ENCODE measurements around the gene ACAT2.
"Not testable (repeated sequence)": the region's sequence is repeated elsewhere in the genome, so short reads cannot be mapped to it uniquely, and the experiment has no call there.

The ACAT2 gene

DNA sequence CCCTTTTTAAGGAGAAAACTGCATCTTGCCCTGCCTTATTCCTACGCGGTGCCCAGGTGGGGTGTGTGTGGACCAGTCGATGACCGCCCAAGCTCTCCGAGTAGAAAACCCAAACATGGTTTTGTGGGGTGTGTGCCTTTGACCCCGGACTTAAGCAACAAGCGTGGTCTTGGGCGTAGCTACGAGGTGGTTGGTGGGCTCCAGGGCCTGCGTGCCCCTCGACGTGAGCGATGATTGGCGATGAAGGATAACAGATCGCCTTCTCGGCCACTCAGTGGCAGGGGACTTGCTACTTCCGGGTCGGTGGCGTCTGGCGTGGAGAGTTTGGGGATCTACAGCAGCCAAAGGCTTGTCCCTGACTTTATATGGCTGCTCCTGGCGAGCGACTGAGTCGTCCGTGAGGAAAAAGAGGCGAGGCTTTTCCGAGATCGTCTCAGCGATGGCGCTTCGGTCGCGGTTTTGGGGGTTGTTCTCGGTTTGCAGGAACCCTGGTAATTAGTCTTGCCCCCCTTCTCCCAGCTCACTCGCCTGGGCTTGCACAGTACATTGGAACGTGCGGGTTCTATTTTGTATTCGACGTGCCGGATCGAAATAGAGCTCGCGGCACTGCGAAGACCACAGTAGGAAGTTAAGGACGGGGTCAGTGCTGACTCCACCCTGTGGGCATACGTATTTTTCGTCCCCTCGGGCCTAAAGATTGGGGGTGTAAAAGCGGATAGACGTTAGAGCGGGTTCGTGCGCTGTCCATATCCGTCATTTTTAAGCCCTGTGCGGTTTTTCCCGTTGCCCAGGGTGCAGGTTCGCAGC is 28.5 kb downstream of the ACAT2 start, which contains the start of gene MRPL18:
MRPL18 (plus strand) TSS at position 319 of the 807 bp plus-strand sequence; CDS start at position 440, 121 bp downstream.
- H3K79me1 ChIP-seq (ENCODE audit: low read length) = peaks cover 14% of the 10 kb centered on the region
- DNase-seq = peak; percentile 80 to 83
- H3K14ac ChIP-seq (ENCODE audit: low read length) = peak within 1 kb of the TSS; percentile 78
- peaks cover 6 to 9% of the 10 kb centered on the region in 2 experiments for H3K36me3 ChIP-seq (ENCODE audit: control insufficient read depth in 1 of 2, insufficient read depth in 2 of 2, low read length in 2 of 2)
- peak within 1 kb of the TSS; percentile 98 for H3K4ac ChIP-seq (ENCODE audit: low read depth, low read length)
- peak within 1 kb of the TSS; percentile 99 for H3K9ac ChIP-seq (ENCODE audit: low read length)
- no peaks in the 10 kb centered on the region for H3K27me3 ChIP-seq (ENCODE audit: insufficient read depth, low read length)
- peak within 1 kb of the TSS; percentile 84 for H3K4me2 ChIP-seq (ENCODE audit: low read length)
- H3K27ac ChIP-seq (ENCODE audit: low read depth, low read length) = peak within 1 kb of the TSS; percentile 80
- H4K91ac ChIP-seq (ENCODE audit: low read depth, low read length) = peak within 1 kb of the TSS; percentile 76
- peak within 1 kb of the TSS; percentile 100 for H3K4me3 ChIP-seq (ENCODE audit: low read depth, low read length)
- H3K9me3 ChIP-seq (ENCODE audit: insufficient read depth, low read depth, low read length) = no peaks in the 10 kb centered on the region
- peak within 1 kb of the TSS; percentile 86 for H2AFZ ChIP-seq (ENCODE audit: insufficient read depth, low read length, poor library complexity)
- H2BK120ac ChIP-seq (ENCODE audit: insufficient read depth, low read length, poor library complexity) = peak within 1 kb of the TSS; percentile 59
- peak within 1 kb of the TSS; percentile 81 for H3K18ac ChIP-seq (ENCODE audit: low read length)
- peaks cover 24% of the 10 kb centered on the region for H3K79me2 ChIP-seq (ENCODE audit: control insufficient read depth, insufficient read depth, low read length, poor library complexity)
- peak within 1 kb of the TSS; percentile 73 for H4K12ac ChIP-seq (ENCODE audit: low read depth, low read length)
- H2AK5ac ChIP-seq (ENCODE audit: low read length) = peak within 1 kb of the TSS; percentile 31
- H3K4me1 ChIP-seq (ENCODE audit: control insufficient read depth in 1 of 2, insufficient read depth in 2 of 2, low read length in 2 of 2) = peaks cover 7 to 9% of the 10 kb centered on the region in 2 experiments
- no peak within 1 kb of the TSS for H2BK12ac ChIP-seq (ENCODE audit: low read length)
- peak within 1 kb of the TSS; percentile 79 for H4K8ac ChIP-seq (ENCODE audit: low read depth, low read length)
- no peak within 1 kb of the TSS for H3K23ac ChIP-seq (ENCODE audit: low read length)
- no CpG with 5 or more reads among the region's 56 CpGs for WGBS (ENCODE audit: extremely low coverage, insufficient coverage, insufficient read length)
- peak within 1 kb of the TSS; percentile 71 for H2BK5ac ChIP-seq (ENCODE audit: low read depth, low read length, poor library complexity)

DNA sequence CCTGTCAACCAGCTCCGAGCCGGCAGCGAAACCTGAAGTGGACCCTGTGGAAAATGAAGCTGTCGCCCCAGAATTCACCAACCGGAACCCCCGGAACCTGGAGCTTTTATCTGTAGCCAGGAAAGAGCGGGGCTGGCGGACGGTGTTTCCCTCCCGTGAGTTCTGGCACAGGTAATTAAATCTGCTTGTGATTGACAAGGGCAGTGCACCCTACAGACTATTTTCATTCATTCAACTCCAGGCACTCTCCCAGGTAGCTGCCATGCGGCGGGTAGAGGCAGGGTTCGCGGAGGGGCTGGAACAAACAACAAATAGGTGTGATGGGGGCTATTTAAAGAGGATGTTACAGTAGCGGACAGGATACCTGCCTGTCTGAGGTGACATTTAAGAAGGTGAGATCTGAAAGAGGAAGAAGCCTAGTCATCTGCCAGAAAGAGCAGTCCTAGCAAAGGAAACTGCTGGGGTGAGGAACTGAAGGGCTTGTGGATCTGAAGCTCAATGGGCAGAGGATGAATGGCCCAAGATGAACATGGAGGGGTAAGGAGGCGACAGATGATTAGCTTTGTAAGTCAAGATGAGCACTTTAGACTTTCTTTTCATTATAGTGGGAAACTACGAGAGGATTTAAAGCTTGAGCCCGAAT is 29.2 kb downstream of the ACAT2 start:
- Histone ChIP-seq H3K9ac (ENCODE audit: low read length) (peak overlapping the region; percentile 94), H3K4ac (ENCODE audit: low read depth, low read length) (peak overlapping the region; percentile 16), H3K14ac (ENCODE audit: low read length) (peak overlapping the region; percentile 38), H3K23ac (ENCODE audit: low read length) (no peak overlapping the region), H3K4me3 (ENCODE audit: low read depth, low read length) (peak overlapping the region; percentile 75), H3K4me2 (ENCODE audit: low read length) (peak overlapping the region; percentile 62), H3K4me1 (ENCODE audit: control insufficient read depth in 1 of 2, insufficient read depth in 2 of 2, low read length in 2 of 2) (peaks cover 7 to 9% of the 10 kb centered on the region in 2 experiments), H4K12ac (ENCODE audit: low read depth, low read length) (peak overlapping the region; percentile 73), H3K27ac (ENCODE audit: low read depth, low read length) (peak overlapping the region; percentile 70), H3K27me3 (ENCODE audit: insufficient read depth, low read length) (no peaks in the 10 kb centered on the region), H2BK5ac (ENCODE audit: low read depth, low read length, poor library complexity) (peak overlapping the region; percentile 71), H3K79me2 (ENCODE audit: control insufficient read depth, insufficient read depth, low read length, poor library complexity) (peaks cover 24% of the 10 kb centered on the region), H3K36me3 (ENCODE audit: control insufficient read depth in 1 of 2, insufficient read depth in 2 of 2, low read length in 2 of 2) (peaks cover 8 to 12% of the 10 kb centered on the region in 2 experiments), H3K18ac (ENCODE audit: low read length) (peak overlapping the region; percentile 81), H2BK12ac (ENCODE audit: low read length) (no peak overlapping the region), H4K8ac (ENCODE audit: low read depth, low read length) (peak overlapping the region; percentile 79), H2BK120ac (ENCODE audit: insufficient read depth, low read length, poor library complexity) (peak overlapping the region; percentile 59), H2AK5ac (ENCODE audit: low read length) (peak overlapping the region; percentile 31), H2AFZ (ENCODE audit: insufficient read depth, low read length, poor library complexity) (peak overlapping the region; percentile 86), H3K9me3 (ENCODE audit: insufficient read depth, low read depth, low read length) (no peaks in the 10 kb centered on the region), H4K91ac (ENCODE audit: low read depth, low read length) (peak overlapping the region; percentile 60), H3K79me1 (ENCODE audit: low read length) (peaks cover 14% of the 10 kb centered on the region)
- DNase-seq = peak in 1 of 2 donors; percentile 7
- no CpG with 5 or more reads among the region's 18 CpGs for WGBS (ENCODE audit: extremely low coverage, insufficient coverage, insufficient read length)

DNA sequence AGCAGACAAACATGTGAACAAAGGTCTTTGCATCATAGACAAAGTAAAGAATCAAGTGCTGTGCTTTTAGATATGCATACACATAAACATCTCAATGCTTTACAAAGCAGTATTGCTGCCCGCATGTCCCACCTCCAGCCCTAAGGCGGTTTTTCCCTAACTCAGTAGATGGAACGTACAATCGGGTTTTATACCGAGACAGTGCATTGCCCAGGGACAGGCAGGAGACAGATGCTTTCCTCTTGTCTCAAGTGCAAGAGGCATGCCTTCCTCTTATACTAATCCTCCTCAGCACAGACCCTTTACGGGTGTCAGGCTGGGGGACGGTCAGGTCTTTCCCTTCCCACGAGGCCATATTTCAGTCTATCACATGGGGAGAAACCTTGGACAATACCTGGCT is 33.1 kb downstream of the ACAT2 start:
- H3K4me3 ChIP-seq (ENCODE audit: low read depth, low read length); H2AFZ ChIP-seq (ENCODE audit: insufficient read depth, low read length, poor library complexity); H4K12ac ChIP-seq (ENCODE audit: low read depth, low read length); H3K4ac ChIP-seq (ENCODE audit: low read depth, low read length); H3K27me3 ChIP-seq (ENCODE audit: insufficient read depth, low read length); H4K91ac ChIP-seq (ENCODE audit: low read depth, low read length); H3K18ac ChIP-seq (ENCODE audit: low read length); H4K8ac ChIP-seq (ENCODE audit: low read depth, low read length); H2BK120ac ChIP-seq (ENCODE audit: insufficient read depth, low read length, poor library complexity); H3K27ac ChIP-seq (ENCODE audit: low read depth, low read length); H2BK12ac ChIP-seq (ENCODE audit: low read length); H3K23ac ChIP-seq (ENCODE audit: low read length); H3K14ac ChIP-seq (ENCODE audit: low read length); H2BK5ac ChIP-seq (ENCODE audit: low read depth, low read length, poor library complexity); H3K9me3 ChIP-seq (ENCODE audit: insufficient read depth, low read depth, low read length); H3K4me1 ChIP-seq (ENCODE audit: control insufficient read depth in 1 of 2, insufficient read depth in 2 of 2, low read length in 2 of 2); H3K4me2 ChIP-seq (ENCODE audit: low read length); H3K79me1 ChIP-seq (ENCODE audit: low read length); H3K9ac ChIP-seq (ENCODE audit: low read length); H2AK5ac ChIP-seq (ENCODE audit: low read length): not testable (repeated sequence)
- peaks cover 16 to 25% of the 10 kb centered on the region in 2 experiments for H3K36me3 ChIP-seq (ENCODE audit: control insufficient read depth in 1 of 2, insufficient read depth in 2 of 2, low read length in 2 of 2)
- DNase-seq = peak; percentile 24 to 63
- WGBS (ENCODE audit: extremely low coverage, insufficient coverage, insufficient read length) = no CpG with 5 or more reads among the region's 8 CpGs
- H3K79me2 ChIP-seq (ENCODE audit: control insufficient read depth, insufficient read depth, low read length, poor library complexity) = peaks cover 12% of the 10 kb centered on the region

DNA sequence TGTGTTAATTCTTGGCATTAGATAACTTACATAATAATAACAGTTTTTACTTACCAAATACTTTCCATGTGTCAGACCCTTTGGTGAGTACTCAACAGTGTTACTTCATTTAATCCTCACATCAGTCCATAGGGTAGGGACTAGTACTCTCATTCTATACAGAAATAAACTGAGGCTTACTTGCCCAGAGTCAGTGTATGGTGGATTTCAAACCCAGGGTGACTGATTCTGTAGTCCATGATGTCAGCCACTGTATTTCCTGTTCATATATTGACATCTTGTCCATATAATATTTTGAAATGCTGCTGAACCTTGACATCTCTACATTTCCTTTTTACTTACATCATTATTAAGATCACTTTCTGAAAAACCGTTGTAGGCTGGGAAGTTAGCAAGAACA is 35.7 kb downstream of the ACAT2 start:
- H3K27me3 ChIP-seq (ENCODE audit: insufficient read depth, low read length) = no peaks in the 10 kb centered on the region
- no peak overlapping the region for H3K9ac ChIP-seq (ENCODE audit: low read length)
- H2AFZ ChIP-seq (ENCODE audit: insufficient read depth, low read length, poor library complexity) = no peak overlapping the region
- no peaks in the 10 kb centered on the region for H3K9me3 ChIP-seq (ENCODE audit: insufficient read depth, low read depth, low read length)
- no peak overlapping the region for H4K8ac ChIP-seq (ENCODE audit: low read depth, low read length)
- no peak overlapping the region for H2BK5ac ChIP-seq (ENCODE audit: low read depth, low read length, poor library complexity)
- no peak overlapping the region for H4K12ac ChIP-seq (ENCODE audit: low read depth, low read length)
- no peak overlapping the region for H3K23ac ChIP-seq (ENCODE audit: low read length)
- H2BK120ac ChIP-seq (ENCODE audit: insufficient read depth, low read length, poor library complexity) = no peak overlapping the region
- H3K4me3 ChIP-seq (ENCODE audit: low read depth, low read length) = no peak overlapping the region
- no peak overlapping the region for H3K4ac ChIP-seq (ENCODE audit: low read depth, low read length)
- no CpG with 5 or more reads among the region's 1 CpG for WGBS (ENCODE audit: extremely low coverage, insufficient coverage, insufficient read length)
- no peaks in the 10 kb centered on the region for H3K79me1 ChIP-seq (ENCODE audit: low read length)
- no peak for DNase-seq
- H3K36me3 ChIP-seq (ENCODE audit: control insufficient read depth in 1 of 2, insufficient read depth in 2 of 2, low read length in 2 of 2) = peaks cover 15 to 25% of the 10 kb centered on the region in 2 experiments
- no peak overlapping the region for H2AK5ac ChIP-seq (ENCODE audit: low read length)
- H3K4me1 ChIP-seq (ENCODE audit: control insufficient read depth in 1 of 2, insufficient read depth in 2 of 2, low read length in 2 of 2) = no peaks in the 10 kb centered on the region
- no peak overlapping the region for H2BK12ac ChIP-seq (ENCODE audit: low read length)
- peaks cover 2% of the 10 kb centered on the region for H3K79me2 ChIP-seq (ENCODE audit: control insufficient read depth, insufficient read depth, low read length, poor library complexity)
- no peak overlapping the region for H3K4me2 ChIP-seq (ENCODE audit: low read length)
- H3K14ac ChIP-seq (ENCODE audit: low read length) = no peak overlapping the region
- no peak overlapping the region for H3K27ac ChIP-seq (ENCODE audit: low read depth, low read length)
- no peak overlapping the region for H4K91ac ChIP-seq (ENCODE audit: low read depth, low read length)
- no peak overlapping the region for H3K18ac ChIP-seq (ENCODE audit: low read length)

Data from trophoblast cell (in vitro differentiated cells and primary cell).